WTC11 (cell line): ENCODE measurements around the gene KIF17. TPM values are rescaled to one million over a fixed set of nuclear protein-coding genes. Genes with fewer than 3 reads are reported as not detected.
A peak's percentile ranks its signal among the peaks of the same experiment; 100 is the strongest.

Experiments
- ATAC-seq: fragments of 200-7000 bp; cut with Tn5 transposase; 2 replicates; pipeline ENCODE4 v1.10.0; 2021; ENCODE audit warnings: mild to moderate bottlenecking, moderate library complexity
- CTCF ChIA-PET: fragments of 300-600 bp; sonication (Branson Sonifier 250); formaldehyde crosslinking; loops from one replicate; lab custom pipeline; 2021; ENCODE audit warnings: antibody characterized with exemption; lab: Charles Lee
- POLR2A ChIA-PET: fragments of 350-600 bp; sonication (Branson Sonifier 250); formaldehyde crosslinking; loops from one replicate; lab custom pipeline; 2021; ENCODE audit warnings: antibody characterized with exemption; lab: Charles Lee
- DNase-seq: peaks from one replicate; pipeline ENCODE4 v3.0.0; 2021; ENCODE audit warnings: low spot score
- H3K27ac Mint-ChIP-seq: 2 replicates; pipeline ENCODE4 v1.8.0; 2021; ENCODE audit warnings: mixed read lengths
- H3K27me3 Mint-ChIP-seq: 2 replicates; pipeline ENCODE4 v1.8.0; 2021; ENCODE audit warnings: low read depth, mild to moderate bottlenecking, moderate library complexity, mixed read lengths
- H3K36me3 Mint-ChIP-seq: 2 replicates; pipeline ENCODE4 v1.8.0; 2021; ENCODE audit warnings: mixed read lengths
- H3K4me1 Mint-ChIP-seq: 2 replicates; pipeline ENCODE4 v1.8.0; 2022; ENCODE audit warnings: mixed read lengths
- H3K4me3 Mint-ChIP-seq: 2 replicates; pipeline ENCODE4 v1.8.0; 2021; ENCODE audit warnings: mild to moderate bottlenecking, moderate library complexity, mixed read lengths
- H3K9me3 Mint-ChIP-seq: 2 replicates; pipeline ENCODE4 v1.8.0; 2021; ENCODE audit warnings: mixed read lengths
- CREM ChIP-seq: sonication (generic); formaldehyde crosslinking; IDR thresholded peaks from 2 replicates; pipeline ENCODE4 v1.8.1; 2022; ENCODE audit warnings: mild to moderate bottlenecking, missing genetic modification reagents, moderate library complexity
- ESRRA ChIP-seq: sonication (generic); formaldehyde crosslinking; IDR thresholded peaks from 2 replicates; pipeline ENCODE4 v1.8.1; 2022; ENCODE audit warnings: mild to moderate bottlenecking, missing genetic modification reagents, borderline replicate concordance
- FOXP1 ChIP-seq: sonication (generic); formaldehyde crosslinking; IDR thresholded peaks from 2 replicates; pipeline ENCODE4 v1.8.0; 2022; ENCODE audit warnings: missing genetic modification reagents, mild to moderate bottlenecking, moderate library complexity, borderline replicate concordance
- GRHL2 ChIP-seq: fragments of 250-450 bp; sonication (Bioruptor Pico); IDR thresholded peaks from 2 replicates; pipeline ENCODE4 v1.8.0; 2022; ENCODE audit warnings: mild to moderate bottlenecking, moderate library complexity; ENCODE audit not compliant: insufficient replicate concordance, severe bottlenecking
- GTF2I ChIP-seq: fragments of 250-450 bp; sonication (Bioruptor Pico); conservative IDR thresholded peaks from 2 replicates; pipeline ENCODE4 v1.4.0; 2021; ENCODE audit warnings: mild to moderate bottlenecking
- HMGA2 ChIP-seq: fragments of 250-450 bp; sonication (Bioruptor Pico); IDR thresholded peaks from 2 replicates; pipeline ENCODE4 v1.4.0; 2021; ENCODE audit warnings: mild to moderate bottlenecking, moderate library complexity
- IRF2 ChIP-seq: sonication (generic); formaldehyde crosslinking; IDR thresholded peaks from 2 replicates; pipeline ENCODE4 v1.8.0; 2022; ENCODE audit warnings: low read depth, missing genetic modification reagents, borderline replicate concordance
- MAX ChIP-seq: sonication (generic); formaldehyde crosslinking; IDR thresholded peaks from 2 replicates; pipeline ENCODE4 v1.8.0; 2022; ENCODE audit warnings: mild to moderate bottlenecking, missing genetic modification reagents
- NFE2L1 ChIP-seq: sonication (generic); formaldehyde crosslinking; IDR thresholded peaks from 2 replicates; pipeline ENCODE4 v1.8.1; 2023; ENCODE audit warnings: missing genetic modification reagents
- PRDM15 ChIP-seq: sonication (generic); formaldehyde crosslinking; IDR thresholded peaks from 2 replicates; pipeline ENCODE4 v1.8.0; 2022; ENCODE audit warnings: missing genetic modification reagents
- TEAD4 ChIP-seq: sonication (generic); formaldehyde crosslinking; IDR thresholded peaks from 2 replicates; pipeline ENCODE4 v1.8.0; 2022; ENCODE audit warnings: mild to moderate bottlenecking, missing genetic modification reagents
- ZNF138 ChIP-seq: sonication (generic); formaldehyde crosslinking; conservative IDR thresholded peaks from 2 replicates; pipeline ENCODE4 v1.8.1; 2022; ENCODE audit warnings: mild to moderate bottlenecking, moderate library complexity, missing genetic modification reagents
- ZSCAN18 ChIP-seq: fragments of 250-450 bp; sonication (Bioruptor Pico); IDR thresholded peaks from 2 replicates; pipeline ENCODE4 v2.1.2; 2022; ENCODE audit warnings: mild to moderate bottlenecking, moderate library complexity
- total RNA-seq: library from RNA; stranded (reverse); gene quantifications from 3 replicates; pipeline ENCODE4 v1.2.3, GENCODE V29; 2021

Gene KIF17
- total RNA-seq, 1 experiment from 2014 or later, result 8.1 TPM

- TF ChIP-seq ZSCAN18 (CRISPR knock-in tag) (no peak), MAX (CRISPR knock-in tag) (no peak), NFE2L1 (CRISPR knock-in tag) (no peak)
These were observed 4.4 kb downstream of the KIF17 start (continued) for GRCh38 chr1:20713440-20713839.

- peaks cover 17% of the 10 kb centered on the region for H3K27me3 Mint-ChIP-seq
- H3K4me3 Mint-ChIP-seq, result no peak overlapping the region
- no peak for ATAC-seq
- H3K27ac Mint-ChIP-seq, result no peak overlapping the region
- no peak for DNase-seq
- H3K9me3 Mint-ChIP-seq, result no peaks in the 10 kb centered on the region
- H3K4me1 Mint-ChIP-seq, result peaks cover 9% of the 10 kb centered on the region
- peaks cover 4% of the 10 kb centered on the region for H3K36me3 Mint-ChIP-seq
- CTCF ChIA-PET, result interaction anchor here (0.6 to 2.1 kb wide), 3 partner anchors 15 to 483 kb away, joined by 3 to 8 read pairs (median 5); no protein-coding TSS in a partner anchor
- POLR2A ChIA-PET, result interaction anchor here (0.6 to 1.0 kb wide), 3 partner anchors 15 to 386 kb away, joined by 3 to 5 read pairs (median 3); no protein-coding TSS in a partner anchor
- TF ChIP-seq IRF2 (CRISPR knock-in tag) (no peak), CREM (CRISPR knock-in tag) (no peak), MAX (CRISPR knock-in tag) (no peak), GRHL2 (no peak), TEAD4 (CRISPR knock-in tag) (no peak), ESRRA (CRISPR knock-in tag) (no peak)
These were observed 5.6 kb downstream of the KIF17 start for GRCh38 chr1:20712215-20712577.

GRCh38 chr1:20711285-20712214, 6.3 kb downstream of the KIF17 start:
- no peak overlapping the region for H3K27ac Mint-ChIP-seq
- H3K4me1 Mint-ChIP-seq, result peaks cover 5% of the 10 kb centered on the region
- no peaks in the 10 kb centered on the region for H3K9me3 Mint-ChIP-seq
- POLR2A ChIA-PET, result interaction anchor here (0.6 to 1.0 kb wide), 2 partner anchors 16 to 387 kb away, joined by 3 read pairs; no protein-coding TSS in a partner anchor
- no peak for TF ChIP-seq PRDM15
- no peak for TF ChIP-seq ZNF138 (CRISPR knock-in tag)
- TF ChIP-seq MAX (CRISPR knock-in tag), result no peak
- no peak for TF ChIP-seq FOXP1 (CRISPR knock-in tag)
- no peak for TF ChIP-seq HMGA2 (CRISPR knock-in tag)
- TF ChIP-seq GTF2I (CRISPR knock-in tag), result no peak
- TF ChIP-seq, all 79 proteins: peak for 0
- H3K27me3 Mint-ChIP-seq, result peaks cover 12% of the 10 kb centered on the region
- H3K4me3 Mint-ChIP-seq, result no peak overlapping the region
- peaks cover 6% of the 10 kb centered on the region for H3K36me3 Mint-ChIP-seq
- CTCF ChIA-PET, result interaction anchor here (0.6 to 2.1 kb wide), 3 partner anchors 14 to 484 kb away, joined by 3 to 8 read pairs (median 5); no protein-coding TSS in a partner anchor
- ATAC-seq (peak; percentile 67), DNase-seq (peak; percentile 36)
